Measurements from ENCODE around the gene CNTROB.
A peak's percentile ranks its signal among the peaks of the same experiment; 100 is the strongest.

Gene CNTROB

GRCh38 chr17:7931709-7932482 lies at the start of gene CNTROB, which contains the start of gene TRAPPC1:
CNTROB (plus strand) TSS chr17:7932206; CDS start chr17:7933080, 874 bp downstream.
TRAPPC1 (minus strand) TSS chr17:7931946; CDS start chr17:7931829, 117 bp downstream.
- DNase-seq (ENCODE audit: low read depth), result peak; percentile 99

DNA sequence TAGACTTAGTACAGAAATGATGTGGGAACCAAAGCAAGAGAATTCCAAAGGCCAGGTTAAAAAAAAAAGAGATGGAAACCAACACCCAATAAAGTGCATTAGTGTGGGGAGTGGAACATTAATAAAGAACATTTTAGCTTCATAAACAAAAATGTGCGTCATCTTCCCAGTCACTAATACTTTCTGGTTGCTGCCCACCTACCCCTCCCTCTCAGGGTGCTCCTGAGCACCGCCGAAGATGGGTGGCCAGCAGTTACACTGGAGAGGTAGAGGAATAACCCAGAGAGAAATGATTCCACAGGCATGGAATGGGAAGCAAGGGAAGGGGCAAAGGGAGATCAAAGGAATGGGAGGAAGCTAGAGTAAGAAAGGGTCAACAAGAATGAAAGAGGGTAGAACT lies 49.4 kb upstream of the CNTROB start:
- DNase-seq (ENCODE audit: low read depth), result no peak

- no peak for DNase-seq (ENCODE audit: low read depth)
These were observed 48.1 kb upstream of the CNTROB start for GRCh38 chr17:7883781-7884386.

DNA sequence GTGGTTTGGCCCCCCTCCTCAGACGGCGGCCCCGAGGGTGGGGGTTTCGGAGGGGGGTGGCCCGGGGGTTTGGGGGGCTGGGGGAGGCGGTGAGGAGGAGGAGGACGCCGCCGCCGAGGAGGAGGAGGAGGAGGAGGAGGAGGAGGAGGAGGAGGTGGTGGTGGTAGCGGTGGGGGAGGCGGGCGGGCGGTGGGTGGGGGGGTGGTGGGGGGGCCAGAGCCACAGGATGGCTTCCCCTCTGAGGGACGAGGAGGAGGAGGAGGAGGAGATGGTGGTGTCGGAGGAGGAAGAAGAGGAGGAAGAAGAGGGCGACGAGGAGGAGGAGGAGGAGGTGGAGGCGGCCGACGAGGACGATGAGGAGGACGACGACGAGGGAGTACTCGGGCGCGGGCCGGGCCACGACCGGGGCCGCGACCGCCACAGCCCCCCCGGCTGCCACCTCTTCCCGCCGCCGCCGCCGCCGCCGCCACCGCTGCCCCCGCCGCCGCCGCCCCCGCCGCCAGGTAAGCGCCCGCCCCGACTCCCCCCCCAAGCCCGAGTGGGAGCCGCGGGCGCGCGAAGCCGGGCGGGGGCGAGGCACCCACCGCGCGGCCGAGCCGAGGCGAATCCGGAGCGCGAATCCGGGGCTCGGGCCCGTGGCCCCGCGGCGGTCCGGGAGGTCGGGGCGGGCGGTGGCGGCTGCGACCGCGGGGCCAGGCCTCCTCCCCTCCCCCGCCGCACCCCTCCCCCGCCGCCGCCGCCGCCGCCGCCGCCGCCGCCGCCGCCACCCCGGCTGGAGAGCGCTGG lies 47.2 kb upstream of the CNTROB start:
- peak; percentile 30 for DNase-seq (ENCODE audit: low read depth)

DNA sequence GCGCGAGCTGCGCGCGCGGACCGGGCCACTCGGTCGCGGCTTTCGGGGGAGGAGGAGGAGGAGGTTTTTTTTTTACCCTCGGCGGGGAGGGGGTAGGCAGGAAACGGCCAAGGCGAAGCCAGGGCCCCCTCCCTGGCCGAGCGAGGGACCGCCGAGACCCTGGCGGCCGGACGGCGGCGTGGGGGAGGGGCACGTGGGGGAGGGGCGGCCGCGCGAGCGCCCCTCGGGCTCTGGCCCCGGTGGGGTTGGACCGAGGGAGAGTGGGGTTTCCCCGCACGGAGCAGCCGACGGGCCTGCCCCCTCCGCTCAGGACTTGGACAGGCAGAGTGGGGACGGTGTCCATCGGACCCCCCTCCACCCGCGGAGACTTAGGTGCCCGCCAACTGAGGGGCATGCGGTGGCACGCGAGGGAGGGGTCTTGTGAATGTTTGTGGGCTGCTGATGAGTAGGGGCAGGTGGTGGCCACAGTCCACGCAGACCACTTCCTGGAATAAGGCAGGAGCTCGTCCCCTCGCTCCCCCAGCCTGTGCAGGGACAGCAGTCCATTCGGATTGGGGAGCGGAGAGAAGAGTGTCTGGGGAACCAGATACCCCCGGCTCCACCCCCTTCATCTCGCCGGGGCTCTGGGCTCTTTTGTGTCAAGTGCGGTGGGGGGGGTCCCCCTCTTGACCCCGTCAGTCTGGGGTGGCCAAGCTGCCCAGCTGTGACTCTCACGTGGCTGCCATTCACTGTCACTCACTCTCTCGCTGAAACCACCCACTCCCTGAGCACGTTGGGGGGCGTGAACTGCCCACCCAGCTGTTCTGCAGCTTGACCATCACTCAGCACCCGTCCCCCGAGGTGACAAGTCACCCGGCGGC lies 46.4 kb upstream of the CNTROB start:
- peak; percentile 24 for DNase-seq (ENCODE audit: low read depth)

GRCh38 chr17:7886227-7887037 lies 45.6 kb upstream of the CNTROB start:
- DNase-seq (ENCODE audit: low read depth), result peak; percentile 37

GRCh38 chr17:7887038-7887481 lies 44.9 kb upstream of the CNTROB start:
- no peak for DNase-seq (ENCODE audit: low read depth)

GRCh38 chr17:7887482-7888183 lies 44.4 kb upstream of the CNTROB start:
- peak; percentile 69 for DNase-seq (ENCODE audit: low read depth)

DNA sequence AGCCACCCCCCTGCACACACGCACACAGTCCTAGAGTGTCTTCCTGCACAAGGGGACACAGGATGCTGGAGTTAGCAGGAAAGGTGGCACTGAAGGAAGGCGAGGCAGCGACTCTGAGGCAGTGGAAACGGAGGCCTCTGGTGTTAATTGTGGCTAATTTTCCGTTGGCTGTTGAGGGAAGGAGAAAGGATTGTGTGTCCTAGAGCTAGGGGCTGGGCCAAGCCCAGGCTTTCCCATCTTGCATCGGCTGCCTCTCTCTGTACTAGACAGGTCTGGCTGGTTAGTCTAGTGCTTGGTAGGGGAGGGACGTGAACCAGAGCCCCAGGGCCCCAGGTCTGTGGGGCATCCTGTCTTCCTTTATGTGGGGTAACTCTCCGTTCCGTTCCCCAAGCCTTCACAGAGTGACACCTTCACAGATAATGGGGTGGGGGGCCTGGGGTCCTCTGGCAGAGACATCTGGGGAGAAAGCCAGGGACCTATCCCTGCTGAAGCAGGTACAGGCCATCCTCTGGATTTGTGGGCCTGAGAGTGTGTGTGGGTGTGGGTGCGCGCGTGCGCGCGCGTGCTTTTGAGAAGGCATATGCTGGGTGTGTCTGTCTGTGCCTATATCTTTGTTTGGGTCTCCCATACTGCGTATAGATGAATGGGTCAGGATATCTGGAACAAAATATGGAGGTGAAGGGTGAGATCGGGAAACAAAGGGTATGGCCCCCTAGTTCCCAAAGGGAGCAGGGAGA lies 43.7 kb upstream of the CNTROB start, which contains the start of gene CHD3:
TSS of gene CHD3 (plus strand) at position 606 of the 737 bp plus-strand sequence. CDS start 212 bp downstream, outside the sequence.
- DNase-seq (ENCODE audit: low read depth), result no peak

- peak; percentile 24 for DNase-seq (ENCODE audit: low read depth)
These were observed 42.6 kb upstream of the CNTROB start for GRCh38 chr17:7889166-7889955.

DNA sequence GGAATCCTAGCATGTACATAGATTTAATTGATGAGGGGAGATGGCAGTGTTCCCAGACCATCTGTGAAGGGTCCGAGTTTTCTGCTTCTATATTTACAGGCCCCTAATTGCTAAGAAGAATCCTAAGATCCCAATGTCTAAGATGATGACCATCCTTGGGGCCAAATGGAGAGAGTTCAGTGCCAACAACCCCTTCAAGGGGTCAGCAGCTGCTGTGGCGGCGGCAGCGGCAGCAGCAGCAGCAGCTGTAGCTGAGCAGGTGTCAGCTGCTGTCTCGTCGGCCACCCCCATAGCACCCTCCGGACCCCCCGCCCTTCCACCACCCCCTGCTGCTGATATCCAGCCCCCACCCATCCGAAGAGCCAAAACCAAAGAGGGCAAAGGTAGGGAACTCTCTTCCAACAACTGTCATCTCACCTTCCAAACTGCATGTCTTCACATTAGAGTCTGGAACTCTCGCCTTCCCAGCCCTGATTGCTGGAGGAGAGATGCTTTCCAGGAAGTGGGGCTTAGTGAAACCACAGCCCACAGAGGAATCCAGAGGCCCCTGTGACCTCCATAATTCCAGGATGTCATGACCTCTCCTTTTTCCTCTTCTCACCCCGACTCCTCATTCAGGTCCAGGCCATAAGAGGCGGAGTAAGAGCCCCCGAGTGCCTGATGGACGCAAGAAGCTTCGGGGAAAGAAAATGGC lies 38.7 kb upstream of the CNTROB start:
- no peak for DNase-seq (ENCODE audit: low read depth)

DNA sequence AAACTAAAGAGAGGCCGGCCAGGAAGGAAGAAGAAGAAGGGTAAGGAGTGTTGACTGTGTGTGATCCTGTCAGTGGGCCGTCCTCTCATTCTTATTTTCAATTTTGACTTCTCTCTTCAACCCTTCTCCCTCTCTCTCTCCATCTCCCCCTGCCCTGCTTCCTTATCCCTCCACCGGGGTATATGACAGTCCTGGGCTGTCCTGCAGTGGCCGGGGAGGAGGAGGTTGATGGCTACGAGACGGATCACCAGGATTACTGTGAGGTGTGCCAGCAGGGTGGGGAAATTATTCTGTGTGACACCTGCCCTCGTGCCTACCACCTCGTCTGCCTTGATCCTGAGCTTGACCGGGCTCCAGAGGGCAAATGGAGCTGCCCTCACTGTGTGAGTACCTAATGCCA lies 37.8 kb upstream of the CNTROB start:
- DNase-seq (ENCODE audit: low read depth), result no peak

GRCh38 chr17:7894866-7895265 lies 37.1 kb upstream of the CNTROB start:
- DNase-seq (ENCODE audit: low read depth), result no peak

GRCh38 chr17:7897090-7897489 lies 34.9 kb upstream of the CNTROB start:
- no peak for DNase-seq (ENCODE audit: low read depth)

DNA sequence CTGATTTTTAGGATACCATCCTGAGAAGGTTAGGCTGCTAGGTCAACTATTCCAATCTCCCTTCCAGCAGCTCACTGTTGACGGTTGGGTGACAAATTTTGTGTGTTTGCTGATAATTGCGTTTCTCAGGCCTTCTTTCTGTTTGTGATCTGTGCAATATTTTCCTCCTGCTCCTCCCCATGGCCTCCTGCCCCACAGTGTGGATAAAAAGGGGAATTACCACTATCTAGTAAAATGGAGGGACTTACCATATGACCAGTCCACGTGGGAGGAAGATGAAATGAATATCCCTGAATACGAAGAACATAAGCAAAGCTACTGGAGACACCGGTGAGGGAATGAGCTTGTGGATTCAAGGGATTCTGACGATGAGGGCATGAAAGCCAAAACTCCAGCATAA lies 34.2 kb upstream of the CNTROB start:
- no peak for DNase-seq (ENCODE audit: low read depth)

- DNase-seq (ENCODE audit: low read depth), result no peak
These were observed 28.6 kb upstream of the CNTROB start for GRCh38 chr17:7903154-7904103.

- no peak for DNase-seq (ENCODE audit: low read depth)
These were observed 22.9 kb upstream of the CNTROB start for GRCh38 chr17:7909089-7909488.

Measured in activated T-helper 1 cell treated with Interleukin-2 at 50 U/mL for 16 hours (primary cell).